Ovary (tissue), 3 donors: Measurements from ENCODE around the gene PRKCE.

Experiments
- POLR2A ChIP-seq: fragments of 450-650 bp; IDR thresholded peaks from one replicate; pipeline ENCODE4 v1.6.1; 2017; ENCODE audit warnings: antibody characterized with exemption, mild to moderate bottlenecking, moderate library complexity
- TF ChIP-seq, protein P1 (sequence below), 3 donors: fragments of 450-650 bp in 2 of 3; fragments of 200-600 bp in 1 of 3; IDR thresholded peaks; one replicate each; pipeline versions ENCODE4 v1.5.1 to v1.8.0; 2016 to 2022; ENCODE audit warnings: antibody characterized with exemption in 3 of 3, mild to moderate bottlenecking in 1 of 3
- donor health status: DM: no; HTN: no; CAD: no.

DNA sequence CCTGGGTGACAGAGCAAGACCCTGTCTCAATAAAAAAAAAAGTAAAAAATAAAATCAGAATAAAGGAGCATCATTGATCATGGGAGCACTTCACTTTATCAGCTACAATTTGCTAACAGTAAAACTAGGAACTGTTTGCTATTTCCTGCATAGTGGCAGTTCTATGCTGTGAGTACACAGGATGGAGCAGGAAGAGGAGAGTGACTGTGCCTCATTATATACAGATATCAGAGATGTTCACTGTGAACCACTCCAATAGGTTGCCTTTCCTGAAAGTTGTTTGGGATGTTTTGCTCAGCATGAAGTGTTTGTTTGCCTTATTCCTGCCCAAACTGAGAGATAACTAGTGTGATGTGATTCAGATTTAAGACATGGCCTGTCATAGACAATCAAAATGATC is 494.4 kb downstream of the PRKCE start:
- TF ChIP-seq POLR2A = no peak
- TF ChIP-seq, protein P1, sequence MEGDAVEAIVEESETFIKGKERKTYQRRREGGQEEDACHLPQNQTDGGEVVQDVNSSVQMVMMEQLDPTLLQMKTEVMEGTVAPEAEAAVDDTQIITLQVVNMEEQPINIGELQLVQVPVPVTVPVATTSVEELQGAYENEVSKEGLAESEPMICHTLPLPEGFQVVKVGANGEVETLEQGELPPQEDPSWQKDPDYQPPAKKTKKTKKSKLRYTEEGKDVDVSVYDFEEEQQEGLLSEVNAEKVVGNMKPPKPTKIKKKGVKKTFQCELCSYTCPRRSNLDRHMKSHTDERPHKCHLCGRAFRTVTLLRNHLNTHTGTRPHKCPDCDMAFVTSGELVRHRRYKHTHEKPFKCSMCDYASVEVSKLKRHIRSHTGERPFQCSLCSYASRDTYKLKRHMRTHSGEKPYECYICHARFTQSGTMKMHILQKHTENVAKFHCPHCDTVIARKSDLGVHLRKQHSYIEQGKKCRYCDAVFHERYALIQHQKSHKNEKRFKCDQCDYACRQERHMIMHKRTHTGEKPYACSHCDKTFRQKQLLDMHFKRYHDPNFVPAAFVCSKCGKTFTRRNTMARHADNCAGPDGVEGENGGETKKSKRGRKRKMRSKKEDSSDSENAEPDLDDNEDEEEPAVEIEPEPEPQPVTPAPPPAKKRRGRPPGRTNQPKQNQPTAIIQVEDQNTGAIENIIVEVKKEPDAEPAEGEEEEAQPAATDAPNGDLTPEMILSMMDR (IDR thresholded peaks at IDR 0.05) = no peak
